SK-N-MC (cell line): Measurements from ENCODE around the gene SMYD3.

Experiments
- EZH2 ChIP-seq: fragments of 200-600 bp; sonication (generic); IDR thresholded peaks from one replicate; pipeline ENCODE4 v1.6.1; 2017; ENCODE audit warnings: antibody characterized with exemption
- FOXP2 ChIP-seq: optimal IDR thresholded peaks from 2 replicates; pipeline ENCODE3; 2011; ENCODE audit warnings: mild to moderate bottlenecking, moderate library complexity; ENCODE audit not compliant: insufficient read depth; ENCODE audit errors: extremely low read length, control extremely low read depth
- POLR2AphosphoS5 ChIP-seq: IDR thresholded peaks from 2 replicates; pipeline ENCODE4 v1.6.1; 2012; ENCODE audit warnings: mild to moderate bottlenecking, low read depth, low read length, borderline replicate concordance

DNA sequence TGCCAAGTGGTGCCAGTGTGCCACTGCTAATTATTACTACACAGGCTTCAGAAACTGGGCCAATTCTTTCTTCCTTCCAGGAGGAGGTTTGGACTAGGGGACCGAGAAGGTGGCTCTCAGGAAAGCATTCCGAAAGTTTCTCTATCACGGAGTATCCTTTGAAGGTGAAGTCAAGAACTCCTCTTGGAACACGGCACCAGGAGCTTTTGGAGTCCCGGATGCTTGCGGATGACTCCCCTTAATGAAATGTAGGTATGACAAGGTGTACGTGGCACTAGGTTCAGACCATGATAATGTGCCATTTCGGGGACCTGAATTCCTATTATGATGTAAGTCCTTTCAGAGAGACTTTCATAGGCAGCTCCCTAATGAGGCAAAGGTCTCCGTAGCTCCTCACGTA is 718.2 kb downstream of the SMYD3 start:
- no peak for TF ChIP-seq POLR2AphosphoS5
- no peak for TF ChIP-seq EZH2
- TF ChIP-seq FOXP2 = no peak
